ENCODE data around the gene VPS8. TPM values are rescaled to one million over a fixed set of nuclear protein-coding genes. Genes with fewer than 3 reads are reported as not detected.

Gene VPS8
- total and polyA plus RNA-seq, 2 of the 8 experiments (the other 6 are each of a cell fraction or from before 2014, with no cell fraction given) = 13.0 to 41.0 TPM

DNA sequence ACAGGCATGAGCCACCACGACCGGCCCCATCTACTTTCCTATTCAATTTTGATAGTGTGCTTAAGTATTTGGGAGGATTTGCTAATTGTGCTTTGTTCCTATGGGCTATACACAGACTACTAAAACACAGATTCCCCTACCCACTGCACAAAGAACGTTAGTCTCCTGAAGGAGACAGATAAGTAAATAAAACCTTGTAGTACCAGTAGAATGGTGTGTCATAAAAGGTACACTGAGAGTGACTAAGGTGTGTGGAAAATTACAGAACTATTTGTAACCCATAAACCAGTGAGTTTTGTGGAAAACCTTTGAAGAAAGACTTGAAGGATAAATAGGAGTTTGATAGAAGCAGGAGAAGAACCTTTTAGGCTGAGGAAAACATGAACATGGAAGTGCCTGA is 158.2 kb downstream of the VPS8 start:
- no peaks in the 10 kb centered on the region for H3K23me2 ChIP-seq (ENCODE audit: low read depth, low read length)
- no peaks in the 10 kb centered on the region for H3K79me2 ChIP-seq (ENCODE audit: control insufficient read depth in 1 of 2, insufficient read depth in 2 of 2, low read length in 2 of 2)

More for the DNA sequence above, 158.2 kb downstream of the VPS8 start:
- FAIRE-seq (no peak), DNase-seq (ENCODE audit: low read depth in 1 of 2, low spot score in 2 of 2) (no peak)
- H4K5ac ChIP-seq (ENCODE audit: insufficient read length, low read depth, low read length) = no peak overlapping the region
- no peak overlapping the region for H3K56ac ChIP-seq (replicated peaks; ENCODE audit: insufficient read length, low read depth, low read length)
- H2BK5ac ChIP-seq (ENCODE audit: low read depth, low read length) = no peak overlapping the region
- H3K4me2 ChIP-seq (ENCODE audit: insufficient read depth in 1 of 2, low read depth in 2 of 2, low read length in 2 of 2) = no peak overlapping the region
- no peak overlapping the region for H2BK120ac ChIP-seq (replicated peaks; ENCODE audit: low read depth, low read length)
- H2AK5ac ChIP-seq (ENCODE audit: low read depth, low read length) = no peak overlapping the region
- H3K36me3 ChIP-seq (ENCODE audit: control insufficient read depth in 2 of 4, insufficient read depth in 4 of 4, low read length in 3 of 4) = peaks cover 0 to 11% (median 2%) of the 10 kb centered on the region in 4 experiments; a peak in 4 of 8 replicates
- no peak overlapping the region for H3K27ac ChIP-seq (ENCODE audit: low read depth, low read length)
- H3K4me1 ChIP-seq (replicated peaks in 1 of 4; ENCODE audit: control insufficient read depth in 3 of 4, insufficient read depth in 4 of 4, low read length in 3 of 4) = no peaks in the 10 kb centered on the region
- ChIA-PET CTCF (ENCODE audit: partially characterized antibody) (no interaction called here), POLR2A (ENCODE audit: partially characterized antibody) (no interaction called here)
- no peak overlapping the region for H2BK20ac ChIP-seq (ENCODE audit: low read length)
- no peaks in the 10 kb centered on the region for H4K20me1 ChIP-seq (replicated peaks in 1 of 2; ENCODE audit: control insufficient read depth in 1 of 2, insufficient read depth in 2 of 2, low read length in 2 of 2)
- no peak overlapping the region for H3K4me3 ChIP-seq (ENCODE audit: extremely low read depth in 1 of 4, insufficient read depth in 2 of 4, low read depth in 3 of 4, low read length in 4 of 4)
- H3K23ac ChIP-seq (ENCODE audit: insufficient read length) = no peak overlapping the region
- no peak overlapping the region for H2AFZ ChIP-seq (ENCODE audit: low read length)
- H3K14ac ChIP-seq (ENCODE audit: insufficient read length) = no peak overlapping the region
- H3K9me3 ChIP-seq (ENCODE audit: insufficient read depth in 2 of 2, low read depth in 1 of 2, low read length in 1 of 2) = no peaks in the 10 kb centered on the region
- H2BK15ac ChIP-seq (ENCODE audit: low read length) = no peak overlapping the region
- no peak overlapping the region for H4K8ac ChIP-seq (ENCODE audit: extremely low read depth, insufficient read depth, low read length)
- H3K79me1 ChIP-seq (ENCODE audit: low read depth, low read length) = no peaks in the 10 kb centered on the region
- H3K27me3 ChIP-seq (replicated peaks in 1 of 4; ENCODE audit: control insufficient read depth in 3 of 4, extremely low read depth in 1 of 4, insufficient read depth in 3 of 4, low read length in 3 of 4) = no peaks in the 10 kb centered on the region
- 84% methylated on average over 3 of the region's 3 CpGs; no CpG with 5 or more reads in 1 of the 2 experiments for WGBS, 2 experiments (ENCODE audit: extremely low coverage in 1 of 2, insufficient coverage in 1 of 2, insufficient read length in 1 of 2, insufficient replicate concordance in 2 of 2, low coverage in 1 of 2, low lambda C conversion rate in 2 of 2, missing lambda C conversion rate in 1 of 2)
- H3K18ac ChIP-seq (ENCODE audit: extremely low read depth, low read length) = no peak overlapping the region
- no peak overlapping the region for H4K91ac ChIP-seq (replicated peaks; ENCODE audit: insufficient read length, low read length)
- TF ChIP-seq, protein P1, sequence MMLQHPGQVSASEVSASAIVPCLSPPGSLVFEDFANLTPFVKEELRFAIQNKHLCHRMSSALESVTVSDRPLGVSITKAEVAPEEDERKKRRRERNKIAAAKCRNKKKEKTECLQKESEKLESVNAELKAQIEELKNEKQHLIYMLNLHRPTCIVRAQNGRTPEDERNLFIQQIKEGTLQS (IDR thresholded peaks at IDR 0.05; ENCODE audit: insufficient read depth, low read depth, low read length) = no peak
- TF ChIP-seq CTBP2 (IDR thresholded peaks at IDR 0.05; ENCODE audit: borderline replicate concordance, insufficient read depth, insufficient read length, low read length) = no peak
- TF ChIP-seq SP2 (IDR thresholded peaks at IDR 0.05; ENCODE audit: low read length) = no peak
- TF ChIP-seq CEBPB (IDR thresholded peaks at IDR 0.05; ENCODE audit: low read depth, low read length) = no peak
- H3K9ac ChIP-seq (replicated peaks in 1 of 4; ENCODE audit: extremely low read depth in 1 of 4, low read depth in 3 of 4, low read length in 3 of 4) = no peak overlapping the region
- no peak overlapping the region for H3K4ac ChIP-seq (replicated peaks; ENCODE audit: insufficient read length, low read depth, low read length)
- no peak overlapping the region for H2BK12ac ChIP-seq (ENCODE audit: low read depth, low read length)
